UCSD-AML1 (cell line): Measurements from ENCODE around the gene SCYGR3.

Experiments
- DNase-seq: peaks from one replicate; lab custom pipeline; 2025; ENCODE audit not compliant: unreplicated experiment; lab: John Stamatoyannopoulos, UW

SCYGR3 gene

DNA sequence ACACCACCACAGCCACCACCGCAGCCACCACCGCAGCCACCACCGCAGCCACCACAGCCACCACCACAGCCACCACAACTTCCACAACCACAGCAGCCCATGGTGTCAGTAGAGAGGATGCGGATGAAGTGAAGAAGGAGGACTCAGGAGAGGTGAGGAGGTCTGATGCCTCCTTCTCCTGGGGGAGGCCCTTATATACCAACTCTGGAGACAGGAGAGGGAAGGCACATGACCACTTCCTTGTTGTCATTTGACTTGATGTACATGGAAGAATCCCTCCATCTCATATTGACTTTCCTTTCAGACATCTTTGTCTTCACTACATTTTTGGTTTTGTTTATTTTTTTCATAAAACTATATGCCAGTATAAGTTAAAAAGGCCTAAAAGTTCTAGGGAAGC lies at the start of gene SCYGR3:
TSS of gene SCYGR3 (minus strand) at position 101 of the 400 bp plus-strand sequence. CDS start at position 101, 0 bp downstream.
- no peak for DNase-seq

DNA sequence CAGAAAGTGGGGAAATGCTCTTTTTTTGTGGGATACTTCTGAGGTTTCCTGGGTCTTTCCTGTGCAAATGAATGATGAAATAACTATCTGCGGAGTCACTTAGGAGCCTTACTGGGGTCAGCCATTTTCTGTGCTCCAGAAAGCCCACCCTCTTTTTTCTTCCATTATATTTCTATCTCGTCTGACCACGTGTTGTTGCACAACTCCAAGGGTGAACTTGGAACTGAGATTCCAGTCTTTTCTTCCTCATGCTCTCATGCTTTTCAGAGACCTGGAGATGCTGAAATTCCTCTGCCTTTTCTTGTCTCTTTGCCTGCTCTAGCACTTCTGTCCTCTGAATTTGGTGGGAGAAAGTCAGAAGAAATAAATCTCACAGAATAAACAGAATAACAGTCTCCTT lies 47.2 kb upstream of the SCYGR3 start:
- no peak for DNase-seq

DNA sequence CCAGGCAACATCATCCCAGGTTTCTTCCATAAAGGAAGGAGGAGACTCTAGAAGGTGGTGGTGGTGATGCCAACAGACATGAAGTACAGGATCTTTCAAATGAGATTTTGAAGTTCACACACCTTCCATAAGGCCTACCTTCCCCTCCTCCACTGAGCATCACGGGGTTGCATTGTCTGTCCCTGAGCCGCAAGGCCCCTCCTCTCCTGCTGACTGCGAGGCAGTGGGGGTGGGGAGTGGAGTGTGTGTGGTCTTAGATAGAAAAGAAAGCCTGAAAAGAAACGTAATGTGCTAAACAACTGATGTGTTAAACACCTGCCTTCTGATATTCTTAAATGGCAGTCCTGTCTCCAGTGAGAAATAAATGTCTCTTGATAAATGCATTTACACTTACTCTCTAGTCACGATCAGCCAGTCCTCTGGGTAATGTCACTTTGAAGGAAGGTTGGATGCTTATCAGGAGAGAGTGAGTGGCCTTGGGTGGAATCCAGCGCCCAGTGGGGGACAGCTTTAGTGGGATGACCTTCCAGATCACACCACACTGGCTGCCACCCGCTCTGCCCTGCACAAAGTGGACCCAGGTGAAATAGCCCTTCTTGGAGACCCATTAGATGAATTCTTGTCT lies 46.5 kb upstream of the SCYGR3 start:
- no peak for DNase-seq

- DNase-seq, result no peak
These were observed 42.7 kb upstream of the SCYGR3 start for GRCh38 chr2:227657199-227657845.

- DNase-seq, result no peak
These were observed 40.8 kb upstream of the SCYGR3 start for GRCh38 chr2:227655454-227655853.

GRCh38 chr2:227654426-227654825 lies 39.8 kb upstream of the SCYGR3 start:
- DNase-seq, result no peak

DNA sequence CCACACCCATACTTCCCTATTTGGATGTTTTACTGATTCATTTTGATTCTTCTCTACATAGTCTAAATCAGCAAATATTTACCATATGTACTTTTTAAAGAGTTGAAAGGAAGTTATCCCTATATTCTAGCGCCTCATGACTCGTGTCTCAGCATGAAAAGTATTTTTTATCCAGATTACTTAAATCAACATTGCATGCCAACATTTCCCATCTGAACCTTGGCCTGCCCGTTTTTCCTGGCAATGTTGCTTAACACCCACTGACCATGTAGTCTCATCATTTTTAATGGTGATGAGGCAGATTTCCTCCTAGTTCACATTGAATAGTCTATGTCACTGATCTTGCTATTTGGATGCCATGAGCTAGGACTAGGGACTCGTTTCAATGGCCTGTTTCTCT lies 38.8 kb upstream of the SCYGR3 start:
- DNase-seq, result no peak

GRCh38 chr2:227643990-227644551 lies 29.4 kb upstream of the SCYGR3 start:
- DNase-seq, result no peak

DNA sequence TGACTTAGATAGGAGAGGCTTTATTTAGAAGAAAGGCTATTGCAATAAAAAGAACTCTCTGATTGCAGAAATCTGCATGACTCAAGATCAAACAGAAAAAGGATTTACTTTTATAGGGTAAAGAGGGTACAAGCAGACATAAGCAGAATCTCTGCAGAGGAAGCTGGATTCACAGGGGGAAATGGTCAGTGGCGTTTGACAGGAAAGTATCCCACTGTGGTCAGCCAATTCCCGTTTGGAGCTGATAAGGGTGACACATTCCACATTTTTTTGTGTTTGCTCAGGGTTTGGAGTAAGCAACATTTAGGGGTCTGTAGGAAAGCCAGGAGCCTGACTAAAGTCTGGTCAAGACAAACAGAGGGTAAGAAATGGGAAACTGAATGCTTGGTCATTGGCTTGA lies 28.0 kb upstream of the SCYGR3 start:
- no peak for DNase-seq

DNA sequence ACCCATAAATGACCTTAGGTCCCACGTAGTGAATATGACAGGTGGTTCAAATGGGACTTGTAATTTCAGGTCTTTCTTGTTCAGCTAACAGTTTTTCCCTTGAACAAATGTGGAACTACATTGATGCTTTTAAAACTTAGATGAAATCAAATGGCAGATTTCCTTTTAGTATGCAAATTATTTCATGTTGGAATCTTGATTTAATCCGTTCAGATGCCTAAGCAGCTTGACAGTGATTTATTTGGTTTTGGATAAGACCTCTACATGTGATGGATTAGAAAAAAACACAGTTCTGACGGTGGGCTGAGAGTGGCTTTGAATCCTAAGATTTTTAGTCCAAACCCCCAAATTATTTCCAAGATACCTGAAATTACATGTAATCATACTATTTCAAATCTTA lies 19.6 kb upstream of the SCYGR3 start:
- no peak for DNase-seq

DNA sequence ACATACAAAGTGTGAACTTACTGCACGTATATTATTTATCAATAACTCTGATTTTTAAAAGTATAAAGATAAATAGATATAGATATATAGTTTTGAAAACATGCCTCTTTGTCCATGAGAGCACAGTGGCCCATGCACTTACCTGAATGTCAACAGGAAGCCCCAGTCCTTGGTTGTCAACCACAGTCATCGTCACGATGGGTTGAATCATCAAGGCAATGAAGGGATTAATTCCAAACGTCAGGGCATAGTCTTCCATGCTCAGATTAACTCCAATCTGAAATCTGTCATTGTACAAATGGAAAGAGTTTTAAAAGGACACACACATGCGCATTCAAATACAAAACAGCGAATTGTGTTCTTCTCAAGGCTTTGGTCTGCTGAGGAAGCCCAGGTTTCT lies 18.2 kb upstream of the SCYGR3 start:
- DNase-seq, result no peak

DNA sequence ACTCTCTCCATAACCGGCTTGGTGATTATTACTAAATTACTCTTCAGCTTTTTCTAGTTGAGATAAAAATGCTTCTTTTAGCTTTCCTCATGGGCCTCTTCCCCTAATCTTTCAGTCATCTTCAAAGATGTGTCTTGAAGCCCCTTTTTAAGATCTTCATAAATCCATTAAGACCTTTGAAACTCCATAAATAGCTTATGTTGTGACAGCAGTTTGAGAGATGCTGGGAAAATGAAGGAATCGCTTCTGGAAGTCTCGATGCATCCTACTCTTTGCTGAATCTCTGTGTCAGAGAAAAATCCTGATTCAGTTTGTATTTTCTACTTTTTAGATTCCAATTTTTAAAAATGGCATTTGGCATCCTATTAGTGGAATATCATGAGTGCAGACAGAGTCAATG lies 15.7 kb upstream of the SCYGR3 start:
- no peak for DNase-seq

GRCh38 chr2:227629435-227629834 lies 14.8 kb upstream of the SCYGR3 start:
- DNase-seq, result no peak

- no peak for DNase-seq
These were observed 13.1 kb upstream of the SCYGR3 start for GRCh38 chr2:227627769-227628168.

DNA sequence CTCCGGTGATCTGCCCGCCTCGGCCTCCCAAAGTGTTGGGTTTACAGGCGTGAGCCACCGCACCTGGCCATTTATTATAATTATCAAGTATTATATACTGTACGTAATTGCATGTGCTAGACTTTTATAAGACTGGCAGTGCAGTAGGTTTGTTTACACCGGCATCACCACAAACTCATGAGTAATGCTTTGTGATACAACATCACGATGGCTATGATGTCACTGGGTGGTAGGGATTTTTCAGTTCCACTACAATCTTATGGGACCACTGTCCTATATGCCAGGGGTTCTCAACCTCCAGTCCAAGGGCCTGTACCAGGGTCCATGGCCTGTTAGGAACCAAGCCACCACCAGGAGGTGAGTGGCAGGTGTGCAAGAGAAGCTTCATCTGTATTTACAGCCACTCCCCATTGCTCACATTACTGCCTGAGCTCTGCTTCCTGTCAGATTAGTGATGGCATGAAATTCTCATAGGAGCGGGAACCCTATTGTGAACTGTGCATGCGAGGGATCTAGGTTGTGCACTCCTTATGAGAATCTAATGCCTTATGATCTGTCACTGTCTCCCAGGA lies 12.0 kb upstream of the SCYGR3 start:
- DNase-seq, result no peak

- no peak for DNase-seq
These were observed 10.8 kb upstream of the SCYGR3 start for GRCh38 chr2:227625420-227625819.

DNA sequence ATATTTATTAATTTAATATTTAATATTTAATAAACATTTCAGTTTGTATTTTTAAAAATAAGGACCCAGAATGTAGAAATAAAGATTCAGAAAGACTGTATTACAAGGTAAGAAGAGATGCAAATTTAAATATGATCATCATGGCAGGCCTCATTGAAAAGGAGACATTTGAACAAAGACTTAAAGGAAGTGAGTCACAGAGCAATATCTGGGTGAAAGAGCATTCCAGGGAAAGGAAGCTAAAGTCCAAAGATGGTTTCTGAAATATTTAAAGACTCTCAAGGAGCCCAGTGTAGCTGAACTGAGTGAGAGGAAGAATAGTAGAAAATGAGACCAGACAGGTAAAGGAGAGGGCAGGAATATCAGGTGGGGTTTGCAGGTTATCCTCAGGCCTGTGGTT lies 8.6 kb upstream of the SCYGR3 start:
- no peak for DNase-seq

DNA sequence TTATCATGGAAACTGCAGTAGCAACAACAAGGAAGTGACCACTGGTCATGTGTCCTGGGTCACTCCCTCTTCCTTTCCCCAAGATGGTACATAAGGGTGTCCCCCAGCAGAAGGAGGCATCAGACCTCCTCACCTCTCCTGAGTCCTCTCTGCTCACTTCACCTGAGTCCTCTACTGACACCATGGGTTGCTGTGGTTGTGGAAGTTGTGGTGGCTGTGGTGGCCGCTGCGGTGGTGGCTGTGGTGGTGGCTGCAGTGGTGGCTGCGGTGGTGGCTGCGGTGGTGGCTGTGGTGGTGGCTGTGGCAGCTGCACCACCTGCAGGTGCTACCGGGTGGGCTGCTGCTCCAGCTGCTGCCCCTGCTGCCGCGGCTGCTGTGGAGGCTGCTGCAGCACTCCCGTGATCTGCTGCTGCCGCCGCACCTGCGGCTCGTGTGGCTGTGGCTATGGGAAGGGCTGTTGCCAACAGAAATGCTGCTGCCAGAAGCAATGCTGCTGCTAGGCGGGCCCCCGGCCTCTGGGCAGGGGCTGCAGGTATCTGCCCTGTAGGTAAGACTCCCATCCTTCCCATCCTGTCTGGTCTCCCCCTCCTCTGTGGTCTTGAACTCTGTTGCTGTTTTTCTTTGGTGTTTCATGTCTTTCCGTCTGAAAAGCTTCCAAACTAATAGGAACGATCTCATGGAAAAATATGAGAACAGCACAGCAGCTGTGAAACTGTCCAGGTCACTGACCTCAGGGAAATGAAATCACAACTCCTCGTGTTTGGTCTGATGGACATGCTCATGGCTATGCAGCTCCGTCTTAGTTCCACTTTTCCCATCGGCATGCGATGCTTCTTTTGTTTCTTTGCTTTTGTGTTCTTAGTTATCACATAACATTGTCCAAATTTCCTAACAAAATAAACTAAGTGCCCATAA lies 2.9 kb upstream of the SCYGR3 start, which contains the start of gene SCYGR4:
TSS of gene SCYGR4 (plus strand) at position 183 of the 915 bp plus-strand sequence. CDS start at position 183, 0 bp downstream.
- no peak for DNase-seq

- no peak for DNase-seq
These were observed 2.0 kb upstream of the SCYGR3 start for GRCh38 chr2:227616631-227617030.

GRCh38 chr2:227615906-227616305 lies 1.3 kb upstream of the SCYGR3 start:
- no peak for DNase-seq

DNA sequence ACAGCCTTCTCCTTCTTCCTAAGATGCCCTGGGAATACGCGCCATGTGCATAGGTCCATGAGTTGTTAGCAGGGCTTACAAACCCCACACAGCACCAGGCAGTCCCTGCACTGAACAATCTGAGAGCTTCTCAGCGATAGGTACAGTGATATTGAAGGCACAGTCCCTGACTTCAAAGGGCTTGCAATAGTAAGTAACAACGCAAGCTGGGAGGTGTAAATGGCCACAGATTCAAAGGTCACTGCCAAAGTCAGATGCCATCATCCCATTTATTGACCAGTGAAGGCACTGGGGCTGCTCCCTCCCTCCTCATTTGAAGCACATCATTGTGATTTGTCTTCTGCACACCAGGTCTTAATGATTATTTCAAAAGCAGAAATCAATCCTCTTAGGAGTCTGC lies 541 bp upstream of the SCYGR3 start:
- no peak for DNase-seq
